Panc1 (cell line): ENCODE data around the gene COL27A1. TPM values are rescaled to one million over a fixed set of nuclear protein-coding genes. Genes with fewer than 3 reads are reported as not detected.

ENCODE experiments used
- ATAC-seq: fragments of 200-7000 bp; cut with Tn5 transposase; 2 replicates; pipeline ENCODE4 v1.9.1; 2020; ENCODE audit warnings: mild to moderate bottlenecking, moderate library complexity
- BruUV-seq: library from RNA; stranded (reverse); fragments of 400-500 nt; replicated peaks from 2 replicates; lab custom pipeline; 2021; lab: Mats Ljungman, UMichigan
- CTCF ChIA-PET: fragments of 300-600 bp; sonication (Branson Sonifier 250); formaldehyde crosslinking; loops from one replicate; lab custom pipeline; 2022; ENCODE audit warnings: antibody characterized with exemption; lab: Charles Lee
- POLR2A ChIA-PET: fragments of 300-600 bp; sonication (Branson Sonifier 250); formaldehyde crosslinking; loops from one replicate; lab custom pipeline; 2022; ENCODE audit warnings: antibody characterized with exemption; lab: Charles Lee
- DNase-seq: peaks from one replicate; pipeline ENCODE4 v3.0.0-alpha.2; 2010; ENCODE audit warnings: low read depth, low spot score
- H3K27ac ChIP-seq: 2 replicates; pipeline ENCODE4 v1.5.1; 2011; ENCODE audit warnings: mild to moderate bottlenecking, low read length, inconsistent platforms
- H3K27me3 ChIP-seq: fragments of 200-500 bp; sonication (Bioruptor generic); 2 replicates; pipeline ENCODE4 v1.6.0; 2014; ENCODE audit warnings: low read length, inconsistent platforms; ENCODE audit not compliant: control insufficient read depth, insufficient read depth
- H3K36me3 ChIP-seq: fragments of 200-500 bp; sonication (Bioruptor generic); 2 replicates; pipeline ENCODE4 v1.5.1; 2014; ENCODE audit warnings: inconsistent platforms, mild to moderate bottlenecking, low read length, moderate library complexity; ENCODE audit not compliant: control insufficient read depth, insufficient read depth
- H3K4me1 ChIP-seq: 2 replicates; pipeline ENCODE4 v1.5.1; 2011; ENCODE audit warnings: inconsistent platforms, mild to moderate bottlenecking, low read length, moderate library complexity; ENCODE audit not compliant: control insufficient read depth, insufficient read depth
- H3K4me3 ChIP-seq, 2 experiments: 2 replicates each; pipeline ENCODE4 v1.5.1; 2011 to 2012; ENCODE audit warnings: low read depth in 2 of 2, low read length in 2 of 2, mild to moderate bottlenecking in 2 of 2, inconsistent platforms in 1 of 2, moderate library complexity in 1 of 2
- H3K9me3 ChIP-seq: fragments of 200-500 bp; sonication (Bioruptor generic); 2 replicates; pipeline ENCODE4 v1.5.1; 2014; ENCODE audit warnings: low read depth, mild to moderate bottlenecking, inconsistent platforms, low read length, moderate library complexity; ENCODE audit not compliant: control insufficient read depth, insufficient read depth
- POLR2AphosphoS5 ChIP-seq: IDR thresholded peaks from 2 replicates; pipeline ENCODE4 v1.6.1; 2012; ENCODE audit warnings: mild to moderate bottlenecking, low read depth, low read length, moderate library complexity
- SIN3A ChIP-seq: IDR thresholded peaks from 2 replicates; pipeline ENCODE4 v1.6.1; 2012; ENCODE audit warnings: low read depth, mild to moderate bottlenecking, low read length, moderate library complexity, borderline replicate concordance; ENCODE audit not compliant: insufficient read depth
- TCF7L2 ChIP-seq: IDR thresholded peaks from 2 replicates; pipeline ENCODE4 v1.6.1; 2011; ENCODE audit warnings: mild to moderate bottlenecking, low read depth, low read length, inconsistent platforms
- in situ Hi-C: cut with HindIII; loops from 2 replicates; pipeline ENCODE4 v1.10.0; 2016; ENCODE audit warnings: low sequenced_read_pairs, low pct_unique_long_range_greater_than_20kb
- intact Hi-C: fragments of 100-400 bp; cut with micrococcal nuclease; formaldehyde crosslinking; loops from one replicate; pipeline ENCODE4 v1.10.0; 2022; ENCODE audit not compliant: unreplicated experiment
- total RNA-seq: library from RNA; stranded (reverse); gene quantifications from one replicate; pipeline ENCODE4 v1.2.1, GENCODE V29; 2021; ENCODE audit not compliant: unreplicated experiment
- TF ChIP-seq, protein P1 (sequence below), 2 experiments: IDR thresholded peaks; 2 replicates each; pipeline ENCODE4 v1.6.1; 2011 to 2012; ENCODE audit warnings: low read depth in 2 of 2, control low read depth in 1 of 2, low read length in 1 of 2, mild to moderate bottlenecking in 1 of 2, moderate library complexity in 1 of 2; ENCODE audit not compliant: insufficient read depth in 1 of 2
- TF ChIP-seq, protein P2 (sequence below): fragments of 450-650 bp; IDR thresholded peaks from 2 replicates; pipeline ENCODE4 v1.5.1; 2017; ENCODE audit warnings: mild to moderate bottlenecking

The COL27A1 gene
- total RNA-seq, 1 experiment from 2014 or later, result 5.1 TPM

- POLR2A ChIA-PET, result no interaction called here
- DNase-seq (no peak), ATAC-seq (no peak)
- intact Hi-C loops, result no loop called here
- TF ChIP-seq, protein P1, sequence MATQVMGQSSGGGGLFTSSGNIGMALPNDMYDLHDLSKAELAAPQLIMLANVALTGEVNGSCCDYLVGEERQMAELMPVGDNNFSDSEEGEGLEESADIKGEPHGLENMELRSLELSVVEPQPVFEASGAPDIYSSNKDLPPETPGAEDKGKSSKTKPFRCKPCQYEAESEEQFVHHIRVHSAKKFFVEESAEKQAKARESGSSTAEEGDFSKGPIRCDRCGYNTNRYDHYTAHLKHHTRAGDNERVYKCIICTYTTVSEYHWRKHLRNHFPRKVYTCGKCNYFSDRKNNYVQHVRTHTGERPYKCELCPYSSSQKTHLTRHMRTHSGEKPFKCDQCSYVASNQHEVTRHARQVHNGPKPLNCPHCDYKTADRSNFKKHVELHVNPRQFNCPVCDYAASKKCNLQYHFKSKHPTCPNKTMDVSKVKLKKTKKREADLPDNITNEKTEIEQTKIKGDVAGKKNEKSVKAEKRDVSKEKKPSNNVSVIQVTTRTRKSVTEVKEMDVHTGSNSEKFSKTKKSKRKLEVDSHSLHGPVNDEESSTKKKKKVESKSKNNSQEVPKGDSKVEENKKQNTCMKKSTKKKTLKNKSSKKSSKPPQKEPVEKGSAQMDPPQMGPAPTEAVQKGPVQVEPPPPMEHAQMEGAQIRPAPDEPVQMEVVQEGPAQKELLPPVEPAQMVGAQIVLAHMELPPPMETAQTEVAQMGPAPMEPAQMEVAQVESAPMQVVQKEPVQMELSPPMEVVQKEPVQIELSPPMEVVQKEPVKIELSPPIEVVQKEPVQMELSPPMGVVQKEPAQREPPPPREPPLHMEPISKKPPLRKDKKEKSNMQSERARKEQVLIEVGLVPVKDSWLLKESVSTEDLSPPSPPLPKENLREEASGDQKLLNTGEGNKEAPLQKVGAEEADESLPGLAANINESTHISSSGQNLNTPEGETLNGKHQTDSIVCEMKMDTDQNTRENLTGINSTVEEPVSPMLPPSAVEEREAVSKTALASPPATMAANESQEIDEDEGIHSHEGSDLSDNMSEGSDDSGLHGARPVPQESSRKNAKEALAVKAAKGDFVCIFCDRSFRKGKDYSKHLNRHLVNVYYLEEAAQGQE (IDR thresholded peaks at IDR 0.05; ENCODE audit: insufficient read depth in 1 of 2, low read depth in 2 of 2, low read length in 1 of 2), result no peak
- no peak for TF ChIP-seq TCF7L2
- no peak for TF ChIP-seq SIN3A
- no peak for TF ChIP-seq POLR2AphosphoS5
- TF ChIP-seq, protein P2, sequence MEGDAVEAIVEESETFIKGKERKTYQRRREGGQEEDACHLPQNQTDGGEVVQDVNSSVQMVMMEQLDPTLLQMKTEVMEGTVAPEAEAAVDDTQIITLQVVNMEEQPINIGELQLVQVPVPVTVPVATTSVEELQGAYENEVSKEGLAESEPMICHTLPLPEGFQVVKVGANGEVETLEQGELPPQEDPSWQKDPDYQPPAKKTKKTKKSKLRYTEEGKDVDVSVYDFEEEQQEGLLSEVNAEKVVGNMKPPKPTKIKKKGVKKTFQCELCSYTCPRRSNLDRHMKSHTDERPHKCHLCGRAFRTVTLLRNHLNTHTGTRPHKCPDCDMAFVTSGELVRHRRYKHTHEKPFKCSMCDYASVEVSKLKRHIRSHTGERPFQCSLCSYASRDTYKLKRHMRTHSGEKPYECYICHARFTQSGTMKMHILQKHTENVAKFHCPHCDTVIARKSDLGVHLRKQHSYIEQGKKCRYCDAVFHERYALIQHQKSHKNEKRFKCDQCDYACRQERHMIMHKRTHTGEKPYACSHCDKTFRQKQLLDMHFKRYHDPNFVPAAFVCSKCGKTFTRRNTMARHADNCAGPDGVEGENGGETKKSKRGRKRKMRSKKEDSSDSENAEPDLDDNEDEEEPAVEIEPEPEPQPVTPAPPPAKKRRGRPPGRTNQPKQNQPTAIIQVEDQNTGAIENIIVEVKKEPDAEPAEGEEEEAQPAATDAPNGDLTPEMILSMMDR, result no peak
- CTCF ChIA-PET, result no interaction called here
- Histone ChIP-seq H3K4me1 (peaks cover 7% of the 10 kb centered on the region), H3K4me3 (no peak overlapping the region), H3K9me3 (no peaks in the 10 kb centered on the region), H3K36me3 (no peaks in the 10 kb centered on the region), H3K27ac (no peak overlapping the region), H3K27me3 (no peaks in the 10 kb centered on the region)
- BruUV-seq, result no TSS peak
- in situ Hi-C loops, result no loop called here
These were observed 127.2 kb downstream of the COL27A1 start for GRCh38 chr9:114282507-114282906.

- in situ Hi-C loops (no loop called here), intact Hi-C loops (no loop called here)
- TF ChIP-seq POLR2AphosphoS5 (no peak), TCF7L2 (no peak), SIN3A (no peak)
- TF ChIP-seq, protein P1 (IDR thresholded peaks at IDR 0.05; ENCODE audit: insufficient read depth in 1 of 2, low read depth in 2 of 2, low read length in 1 of 2), result no peak
- TF ChIP-seq, protein P2, result no peak
- ChIA-PET CTCF (no interaction called here), POLR2A (no interaction called here)
- no peak for DNase-seq
- no TSS peak for BruUV-seq
- Histone ChIP-seq H3K27ac (no peak overlapping the region), H3K4me1 (peaks cover 12% of the 10 kb centered on the region), H3K27me3 (no peaks in the 10 kb centered on the region), H3K36me3 (no peaks in the 10 kb centered on the region), H3K4me3 (no peak overlapping the region), H3K9me3 (no peaks in the 10 kb centered on the region)
- no peak for ATAC-seq
These were observed 127.6 kb downstream of the COL27A1 start for GRCh38 chr9:114282926-114283325.
